ENCODE measurements around the gene RPL9.

DNA sequence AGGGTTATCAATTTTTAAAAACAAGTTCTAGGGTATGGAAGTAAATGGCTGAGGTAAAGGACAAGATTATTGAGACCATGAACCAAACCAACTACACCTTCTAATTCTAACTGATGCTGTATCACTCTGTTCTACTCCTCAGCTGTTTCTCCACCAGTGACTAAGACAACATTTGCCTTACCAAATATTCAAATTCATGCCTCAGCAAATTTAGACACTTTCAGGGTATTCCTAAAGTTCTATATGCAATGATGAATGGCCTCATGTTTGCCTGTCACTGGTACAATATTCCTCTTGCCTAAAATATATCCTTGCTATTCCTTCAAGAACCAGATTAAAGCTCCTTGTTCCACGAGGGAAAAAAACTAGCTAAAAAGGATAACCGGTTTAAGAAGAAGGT, 5.0 kb downstream of the RPL9 start:
- TF ChIP-seq POLR2AphosphoS5 (IDR thresholded peaks at IDR 0.05; ENCODE audit: low read depth, low read length), result no peak
- TF ChIP-seq, protein P1, sequence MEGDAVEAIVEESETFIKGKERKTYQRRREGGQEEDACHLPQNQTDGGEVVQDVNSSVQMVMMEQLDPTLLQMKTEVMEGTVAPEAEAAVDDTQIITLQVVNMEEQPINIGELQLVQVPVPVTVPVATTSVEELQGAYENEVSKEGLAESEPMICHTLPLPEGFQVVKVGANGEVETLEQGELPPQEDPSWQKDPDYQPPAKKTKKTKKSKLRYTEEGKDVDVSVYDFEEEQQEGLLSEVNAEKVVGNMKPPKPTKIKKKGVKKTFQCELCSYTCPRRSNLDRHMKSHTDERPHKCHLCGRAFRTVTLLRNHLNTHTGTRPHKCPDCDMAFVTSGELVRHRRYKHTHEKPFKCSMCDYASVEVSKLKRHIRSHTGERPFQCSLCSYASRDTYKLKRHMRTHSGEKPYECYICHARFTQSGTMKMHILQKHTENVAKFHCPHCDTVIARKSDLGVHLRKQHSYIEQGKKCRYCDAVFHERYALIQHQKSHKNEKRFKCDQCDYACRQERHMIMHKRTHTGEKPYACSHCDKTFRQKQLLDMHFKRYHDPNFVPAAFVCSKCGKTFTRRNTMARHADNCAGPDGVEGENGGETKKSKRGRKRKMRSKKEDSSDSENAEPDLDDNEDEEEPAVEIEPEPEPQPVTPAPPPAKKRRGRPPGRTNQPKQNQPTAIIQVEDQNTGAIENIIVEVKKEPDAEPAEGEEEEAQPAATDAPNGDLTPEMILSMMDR (IDR thresholded peaks at IDR 0.05), result no peak
- TF ChIP-seq, protein P2, sequence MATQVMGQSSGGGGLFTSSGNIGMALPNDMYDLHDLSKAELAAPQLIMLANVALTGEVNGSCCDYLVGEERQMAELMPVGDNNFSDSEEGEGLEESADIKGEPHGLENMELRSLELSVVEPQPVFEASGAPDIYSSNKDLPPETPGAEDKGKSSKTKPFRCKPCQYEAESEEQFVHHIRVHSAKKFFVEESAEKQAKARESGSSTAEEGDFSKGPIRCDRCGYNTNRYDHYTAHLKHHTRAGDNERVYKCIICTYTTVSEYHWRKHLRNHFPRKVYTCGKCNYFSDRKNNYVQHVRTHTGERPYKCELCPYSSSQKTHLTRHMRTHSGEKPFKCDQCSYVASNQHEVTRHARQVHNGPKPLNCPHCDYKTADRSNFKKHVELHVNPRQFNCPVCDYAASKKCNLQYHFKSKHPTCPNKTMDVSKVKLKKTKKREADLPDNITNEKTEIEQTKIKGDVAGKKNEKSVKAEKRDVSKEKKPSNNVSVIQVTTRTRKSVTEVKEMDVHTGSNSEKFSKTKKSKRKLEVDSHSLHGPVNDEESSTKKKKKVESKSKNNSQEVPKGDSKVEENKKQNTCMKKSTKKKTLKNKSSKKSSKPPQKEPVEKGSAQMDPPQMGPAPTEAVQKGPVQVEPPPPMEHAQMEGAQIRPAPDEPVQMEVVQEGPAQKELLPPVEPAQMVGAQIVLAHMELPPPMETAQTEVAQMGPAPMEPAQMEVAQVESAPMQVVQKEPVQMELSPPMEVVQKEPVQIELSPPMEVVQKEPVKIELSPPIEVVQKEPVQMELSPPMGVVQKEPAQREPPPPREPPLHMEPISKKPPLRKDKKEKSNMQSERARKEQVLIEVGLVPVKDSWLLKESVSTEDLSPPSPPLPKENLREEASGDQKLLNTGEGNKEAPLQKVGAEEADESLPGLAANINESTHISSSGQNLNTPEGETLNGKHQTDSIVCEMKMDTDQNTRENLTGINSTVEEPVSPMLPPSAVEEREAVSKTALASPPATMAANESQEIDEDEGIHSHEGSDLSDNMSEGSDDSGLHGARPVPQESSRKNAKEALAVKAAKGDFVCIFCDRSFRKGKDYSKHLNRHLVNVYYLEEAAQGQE (IDR thresholded peaks at IDR 0.05; ENCODE audit: insufficient read depth in 1 of 2, low read depth in 2 of 2, low read length in 1 of 2), result no peak

Measured in Panc1 (cell line).